H1 (cell line): ENCODE data around the gene CLEC2B.

ENCODE experiments used
- CTCF ChIP-seq, 3 experiments: IDR thresholded peaks; 1 replicate in 2 of 3; 2 replicates in 1 of 3; pipeline versions ENCODE4 v1.5.1 to v1.6.1; 2011; ENCODE audit warnings: low read length in 3 of 3, mild to moderate bottlenecking in 3 of 3, inconsistent platforms in 2 of 3, low read depth in 1 of 3, moderate library complexity in 1 of 3; ENCODE audit not compliant: insufficient read depth in 1 of 3; ENCODE audit errors: control extremely low read depth in 1 of 3
- POLR2A ChIP-seq, 2 experiments: IDR thresholded peaks; 1 replicate in 1 of 2; 2 replicates in 1 of 2; pipeline ENCODE4 v1.6.1; 2011; ENCODE audit warnings: low read depth in 2 of 2, low read length in 2 of 2, mild to moderate bottlenecking in 2 of 2; ENCODE audit errors: control extremely low read depth in 1 of 2
- POLR2AphosphoS5 ChIP-seq: IDR thresholded peaks from 2 replicates; pipeline ENCODE4 v1.6.1; 2011; ENCODE audit warnings: low read depth, low read length
- SAP30 ChIP-seq: fragments of 300-600 bp; sonication (generic); IDR thresholded peaks from 2 replicates; pipeline ENCODE4 v1.7.1; 2012; ENCODE audit warnings: low read length, moderate library complexity, mild to moderate bottlenecking, inconsistent platforms; ENCODE audit not compliant: insufficient read depth, insufficient replicate concordance
- TF ChIP-seq, protein P1 (sequence below): IDR thresholded peaks from 2 replicates; pipeline ENCODE4 v1.6.1; 2012; ENCODE audit warnings: inconsistent platforms

- no peak for TF ChIP-seq POLR2A (IDR thresholded peaks at IDR 0.05; ENCODE audit: control extremely low read depth in 1 of 2, low read depth in 2 of 2, low read length in 2 of 2)
- TF ChIP-seq, protein P1, sequence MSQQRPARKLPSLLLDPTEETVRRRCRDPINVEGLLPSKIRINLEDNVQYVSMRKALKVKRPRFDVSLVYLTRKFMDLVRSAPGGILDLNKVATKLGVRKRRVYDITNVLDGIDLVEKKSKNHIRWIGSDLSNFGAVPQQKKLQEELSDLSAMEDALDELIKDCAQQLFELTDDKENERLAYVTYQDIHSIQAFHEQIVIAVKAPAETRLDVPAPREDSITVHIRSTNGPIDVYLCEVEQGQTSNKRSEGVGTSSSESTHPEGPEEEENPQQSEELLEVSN: no peak
- no peak for TF ChIP-seq SAP30
- TF ChIP-seq CTCF (IDR thresholded peaks at IDR 0.05; ENCODE audit: control extremely low read depth in 1 of 3, insufficient read depth in 1 of 3, low read depth in 1 of 3, low read length in 3 of 3): no peak
- no peak for TF ChIP-seq POLR2AphosphoS5
These were observed 12.1 kb upstream of the CLEC2B start, which contains the start of gene KLRF2 for GRCh38 chr12:9881246-9881645.
